AG04450 (cell line): ENCODE data around the gene RNF130. TPM values are rescaled to one million over a fixed set of nuclear protein-coding genes. Genes with fewer than 3 reads are reported as not detected.
"Not testable (repeated sequence)": the region's sequence is repeated elsewhere in the genome, so short reads cannot be mapped to it uniquely, and the experiment has no call there.

ENCODE experiments used
- CTCF ChIA-PET: fragments of 300-600, 350-600 bp; formaldehyde crosslinking; extraction: SDS; loops from one replicate; lab custom pipeline; 2022; ENCODE audit warnings: antibody characterized with exemption, inconsistent platforms; lab: Charles Lee
- POLR2A ChIA-PET: fragments of 350-600 bp; formaldehyde crosslinking; extraction: SDS; loops from one replicate; lab custom pipeline; 2021; ENCODE audit warnings: antibody characterized with exemption, inconsistent platforms; lab: Yijun Ruan, JAX
- DNase-seq: peaks from one replicate; pipeline ENCODE4 v3.0.0-alpha.2; 2011; ENCODE audit warnings: low read depth, low spot score
- H3K27ac ChIP-seq: one replicate; pipeline ENCODE4 v1.5.1; 2012; ENCODE audit warnings: low read depth, low read length, control low read depth
- H3K27me3 ChIP-seq: one replicate; pipeline ENCODE4 v1.6.0; 2012; ENCODE audit warnings: low read length; ENCODE audit not compliant: control insufficient read depth, insufficient read depth
- H3K4me3 ChIP-seq: 2 replicates; pipeline ENCODE4 v1.5.1; 2011; ENCODE audit warnings: mild to moderate bottlenecking, low read depth, low read length, control low read depth
- H3K9me3 ChIP-seq: 2 replicates; pipeline ENCODE4 v1.5.1; 2012; ENCODE audit warnings: low read length; ENCODE audit not compliant: control insufficient read depth, insufficient read depth
- polyA plus RNA-seq: library from polyadenylated mRNA; depleted of rRNA; stranded (reverse); fragments of >200 nt; gene quantifications from 2 replicates; pipeline ENCODE4 v1.2.3, GENCODE V29; 2011
- TF ChIP-seq, protein P1 (sequence below): IDR thresholded peaks from 2 replicates; pipeline ENCODE4 v1.5.1; 2011; ENCODE audit warnings: low read depth, low read length, control low read depth, inconsistent platforms

RNF130 gene
- polyA plus RNA-seq, 1 experiment: 38.9 TPM

DNA sequence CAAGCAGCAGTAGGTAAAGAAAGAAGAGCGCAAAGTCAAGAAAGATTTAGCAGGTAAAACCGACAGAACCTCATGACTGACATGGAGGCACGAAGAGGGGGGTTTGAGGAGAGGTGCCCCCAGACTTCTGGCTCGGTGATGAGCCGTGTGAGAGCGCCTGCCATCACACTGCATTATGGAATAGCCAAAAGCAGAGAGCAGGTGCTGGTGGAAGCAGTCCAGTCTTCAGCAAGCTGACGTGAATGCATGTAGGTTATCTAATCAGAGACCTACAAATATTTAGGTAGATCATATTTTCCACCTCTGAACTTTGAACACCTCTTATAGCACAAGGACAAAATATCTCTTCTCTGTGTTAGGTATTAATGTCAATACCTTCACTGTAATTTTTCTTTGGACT is 68.4 kb downstream of the RNF130 start:
- no peaks in the 10 kb centered on the region for H3K27me3 ChIP-seq
- TF ChIP-seq, protein P1, sequence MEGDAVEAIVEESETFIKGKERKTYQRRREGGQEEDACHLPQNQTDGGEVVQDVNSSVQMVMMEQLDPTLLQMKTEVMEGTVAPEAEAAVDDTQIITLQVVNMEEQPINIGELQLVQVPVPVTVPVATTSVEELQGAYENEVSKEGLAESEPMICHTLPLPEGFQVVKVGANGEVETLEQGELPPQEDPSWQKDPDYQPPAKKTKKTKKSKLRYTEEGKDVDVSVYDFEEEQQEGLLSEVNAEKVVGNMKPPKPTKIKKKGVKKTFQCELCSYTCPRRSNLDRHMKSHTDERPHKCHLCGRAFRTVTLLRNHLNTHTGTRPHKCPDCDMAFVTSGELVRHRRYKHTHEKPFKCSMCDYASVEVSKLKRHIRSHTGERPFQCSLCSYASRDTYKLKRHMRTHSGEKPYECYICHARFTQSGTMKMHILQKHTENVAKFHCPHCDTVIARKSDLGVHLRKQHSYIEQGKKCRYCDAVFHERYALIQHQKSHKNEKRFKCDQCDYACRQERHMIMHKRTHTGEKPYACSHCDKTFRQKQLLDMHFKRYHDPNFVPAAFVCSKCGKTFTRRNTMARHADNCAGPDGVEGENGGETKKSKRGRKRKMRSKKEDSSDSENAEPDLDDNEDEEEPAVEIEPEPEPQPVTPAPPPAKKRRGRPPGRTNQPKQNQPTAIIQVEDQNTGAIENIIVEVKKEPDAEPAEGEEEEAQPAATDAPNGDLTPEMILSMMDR: no peak
- DNase-seq: no peak
- ChIA-PET CTCF (no interaction called here), POLR2A (no interaction called here)
- no peak overlapping the region for H3K4me3 ChIP-seq
- no peak overlapping the region for H3K27ac ChIP-seq
- no peaks in the 10 kb centered on the region for H3K9me3 ChIP-seq

DNA sequence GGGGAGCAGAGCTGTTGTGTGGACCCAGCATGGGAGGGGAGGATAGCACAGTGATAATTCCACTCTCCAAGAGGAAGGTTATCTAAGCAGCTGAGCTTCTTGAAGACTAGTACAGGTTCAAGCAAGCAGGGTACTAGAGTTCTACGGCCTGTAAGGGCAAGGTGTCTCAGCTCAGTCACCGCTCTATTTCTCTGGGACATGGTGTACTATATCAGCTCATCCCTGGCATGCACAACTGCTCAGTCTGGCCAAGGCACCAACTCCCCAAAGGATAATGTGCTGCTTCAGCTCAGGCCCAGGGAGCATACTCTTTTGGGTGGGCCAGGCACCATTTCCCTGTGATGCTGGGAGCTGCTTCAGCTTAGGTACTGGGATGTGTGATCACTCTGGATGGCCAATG is 69.8 kb downstream of the RNF130 start:
- ChIA-PET POLR2A (no interaction called here), CTCF (no interaction called here)
- TF ChIP-seq, protein P1: no peak
- Histone ChIP-seq H3K4me3 (no peak overlapping the region), H3K27me3 (no peaks in the 10 kb centered on the region), H3K27ac (no peak overlapping the region), H3K9me3 (peaks cover 6% of the 10 kb centered on the region; the same call in 1 of the 2 replicates)
- no peak for DNase-seq

DNA sequence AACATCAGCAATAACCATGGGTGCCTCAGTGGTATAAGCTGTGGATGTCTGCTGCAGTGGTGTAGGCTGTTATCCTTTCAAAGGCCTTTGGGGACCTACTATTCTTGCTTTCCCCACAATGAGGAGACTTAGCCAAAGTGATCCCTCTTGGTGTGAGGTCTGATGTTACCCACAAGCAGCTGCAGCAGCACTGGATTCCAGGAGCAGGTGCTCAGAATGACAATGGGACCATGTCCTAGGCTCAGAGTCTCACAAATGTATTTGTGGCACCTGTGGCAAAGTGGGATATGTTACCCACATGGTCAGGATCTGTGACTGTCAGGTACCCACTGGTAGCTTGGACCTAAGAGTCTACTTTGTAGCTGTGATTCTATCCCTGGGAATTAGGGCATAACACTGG is 70.4 kb downstream of the RNF130 start:
- DNase-seq: no peak
- Histone ChIP-seq H3K4me3 (no peak overlapping the region), H3K27me3 (no peaks in the 10 kb centered on the region), H3K27ac (no peak overlapping the region), H3K9me3 (peaks cover 6% of the 10 kb centered on the region; the same call in 1 of the 2 replicates)
- POLR2A ChIA-PET: no interaction called here
- TF ChIP-seq, protein P1: no peak
- CTCF ChIA-PET: no interaction called here

DNA sequence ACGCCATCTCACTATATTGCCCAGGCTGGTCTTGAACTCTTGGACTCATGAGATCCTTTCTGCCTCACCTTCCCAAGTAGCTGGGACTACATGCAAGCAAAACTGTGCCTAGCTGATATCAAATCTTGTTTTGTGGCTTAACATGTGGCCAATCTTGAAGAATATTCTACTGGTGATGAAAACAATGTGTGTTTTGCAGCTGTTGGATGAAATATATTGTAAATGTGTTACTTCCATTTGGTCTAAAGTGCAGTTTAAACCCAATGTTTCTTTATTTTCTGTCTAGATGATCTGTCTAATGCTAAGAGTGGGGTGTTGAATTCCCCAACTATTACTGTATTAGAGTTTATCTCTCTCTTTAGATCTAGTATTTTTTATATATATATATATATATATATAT is 73.1 kb downstream of the RNF130 start:
- Histone ChIP-seq H3K27me3 (no peaks in the 10 kb centered on the region), H3K4me3 (no peak overlapping the region), H3K9me3 (peaks cover 6% of the 10 kb centered on the region; the same call in 1 of the 2 replicates), H3K27ac (no peak overlapping the region)
- TF ChIP-seq, protein P1: no peak
- DNase-seq: no peak
- POLR2A ChIA-PET: no interaction called here
- CTCF ChIA-PET: no interaction called here

DNA sequence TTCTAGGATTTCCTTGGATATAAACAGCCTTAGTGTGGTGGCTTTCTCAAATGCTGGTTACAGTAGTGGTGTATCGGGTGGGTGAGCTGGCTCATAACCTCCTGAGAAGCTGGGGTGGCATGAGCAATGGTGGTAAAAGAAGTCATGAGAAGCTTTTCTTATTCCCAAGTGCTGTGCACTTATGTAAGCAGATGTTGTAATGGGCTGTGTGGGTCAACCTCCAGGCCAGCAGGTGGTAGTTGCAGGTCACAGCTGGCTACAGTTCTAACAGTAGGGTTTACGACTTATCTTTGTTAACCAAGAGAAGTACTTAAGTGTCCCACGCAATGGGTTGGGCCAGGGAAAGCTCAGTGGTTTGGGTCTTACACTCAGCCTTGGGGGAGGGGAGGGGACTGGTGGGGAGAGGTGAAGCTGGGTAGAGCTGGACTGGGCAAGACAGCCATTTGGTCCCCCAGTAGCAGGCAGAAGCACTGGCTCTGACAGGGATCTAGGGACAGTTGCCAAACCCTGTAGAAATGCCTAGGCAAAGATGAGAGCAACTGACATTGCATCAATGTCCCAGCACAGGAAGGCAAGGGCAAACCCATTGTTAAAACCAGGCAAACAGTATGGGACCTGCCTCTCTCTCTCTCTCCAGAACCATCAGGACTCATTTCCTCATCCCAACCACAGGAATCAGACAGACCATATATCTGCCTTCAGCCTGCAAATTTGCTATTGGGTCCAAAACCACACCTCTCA is 76.8 kb downstream of the RNF130 start:
- TF ChIP-seq, protein P1: no peak
- ChIA-PET CTCF (interaction anchor here (0.6 to 0.7 kb wide), 2 partner anchors 15 to 212 kb away, joined by 3 read pairs; no protein-coding TSS in a partner anchor), POLR2A (no interaction called here)
- Histone ChIP-seq H3K4me3 (no peak overlapping the region), H3K9me3 (peaks cover 6% of the 10 kb centered on the region; the same call in 1 of the 2 replicates), H3K27ac (no peak overlapping the region), H3K27me3 (no peaks in the 10 kb centered on the region)
- DNase-seq: no peak

DNA sequence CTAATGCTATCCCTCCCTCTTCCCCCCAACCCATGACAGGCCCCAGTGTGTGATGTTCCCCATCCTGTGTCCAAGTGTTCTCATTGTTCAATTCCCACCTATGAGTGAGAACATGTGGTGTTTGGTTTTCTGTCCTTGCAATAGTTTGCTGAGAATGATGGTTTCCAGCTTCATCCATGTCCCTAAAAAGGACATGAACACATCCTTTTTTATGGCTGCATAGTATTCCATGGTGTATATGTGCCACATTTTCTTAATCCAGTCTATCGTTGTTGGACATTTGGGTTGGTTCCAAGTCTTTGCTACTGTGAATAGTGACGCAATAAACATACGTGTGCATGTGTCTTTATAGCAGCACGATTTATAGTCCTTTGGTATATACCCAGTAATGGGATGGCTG is 78.7 kb downstream of the RNF130 start:
- POLR2A ChIA-PET, DNase-seq, H3K27me3 ChIP-seq, H3K9me3 ChIP-seq, H3K4me3 ChIP-seq, H3K27ac ChIP-seq, CTCF ChIA-PET: not testable (repeated sequence)
